Lung (tissue), 16 donors: ENCODE measurements around the gene SIAH1. TPM values are rescaled to one million over a fixed set of nuclear protein-coding genes. Genes with fewer than 3 reads are reported as not detected.

ENCODE experiments used
- ATAC-seq: fragments of 200-7000 bp; cut with Tn5 transposase; one replicate; pipeline ENCODE4 v1.9.1; 2020; ENCODE audit warnings: moderate number of reproducible peaks; ENCODE audit not compliant: insufficient read depth, low FRiP score
- DNase-seq, 3 donors: peaks; one replicate each; pipeline ENCODE4 v3.0.0-alpha.2; 2013 to 2017
- H3K27ac ChIP-seq, 2 donors: one replicate each; pipeline ENCODE4 v1.5.1; 2013; ENCODE audit warnings: mild to moderate bottlenecking in 2 of 2, moderate library complexity in 2 of 2, control low read depth in 1 of 2, inconsistent platforms in 1 of 2, low read depth in 1 of 2, low read length in 1 of 2
- H3K27me3 ChIP-seq, 3 donors: one replicate each; pipeline ENCODE4 v1.5.1; 2013; ENCODE audit warnings: low read length in 2 of 3; ENCODE audit not compliant: control insufficient read depth in 3 of 3, insufficient read depth in 3 of 3
- H3K36me3 ChIP-seq, 4 donors: one replicate each; pipeline ENCODE4 v1.5.1; 2013; ENCODE audit warnings: low read length in 4 of 4, mild to moderate bottlenecking in 1 of 4, moderate library complexity in 1 of 4; ENCODE audit not compliant: control insufficient read depth in 4 of 4, insufficient read depth in 4 of 4
- H3K4me1 ChIP-seq, 5 donors: one replicate each; pipeline ENCODE4 v1.5.1; 2013; ENCODE audit warnings: low read length in 5 of 5, mild to moderate bottlenecking in 2 of 5, moderate library complexity in 1 of 5; ENCODE audit not compliant: control insufficient read depth in 5 of 5, insufficient read depth in 5 of 5
- H3K4me3 ChIP-seq: one replicate; pipeline ENCODE4 v1.5.1; 2013; ENCODE audit warnings: mild to moderate bottlenecking, control low read depth, moderate library complexity
- H3K9ac ChIP-seq, 2 donors: one replicate each; pipeline ENCODE4 v1.5.1; 2013; ENCODE audit warnings: low read length in 2 of 2, control low read depth in 1 of 2; ENCODE audit not compliant: insufficient read depth in 1 of 2
- H3K9me3 ChIP-seq, 4 donors: one replicate each; pipeline ENCODE4 v1.5.1; 2013; ENCODE audit warnings: low read length in 3 of 4, mild to moderate bottlenecking in 1 of 4, moderate library complexity in 1 of 4; ENCODE audit not compliant: control insufficient read depth in 4 of 4, insufficient read depth in 3 of 4
- CTCF ChIP-seq: IDR thresholded peaks from 2 replicates; pipeline ENCODE4 v1.5.1; 2012; ENCODE audit warnings: mild to moderate bottlenecking; ENCODE audit errors: control extremely low read depth, extremely low read depth
- WGBS, 2 donors: extraction: QIAGEN DNeasy Blood & Tissue Kit; methylation state at CpG; one replicate each; pipeline ENCODE4 v1.1.7; 2013; 5-methylcytosine and 5-hydroxymethylcytosine counted together
- long read RNA-seq, 5 donors: transcript quantifications; one replicate each; lab custom pipeline, GENCODE V29; 2026
- polyA plus RNA-seq, 2 donors: library from polyadenylated mRNA; stranded (reverse); fragments of 200-250 nt; gene quantifications; one replicate each; pipeline ENCODE4 v1.2.1, GENCODE V29; 2013
- total RNA-seq, 2 donors: library from RNA; depleted of rRNA in 1 of 2; stranded (reverse); fragments of >200 nt in 1 of 2; gene quantifications; one replicate each; pipeline ENCODE4 v1.2.1, GENCODE V29; 2014 to 2021
- donor health status: control.
- donor health status: control.
- donor health status: Bipolar disorder and iron deficiency.
- donor health status: healthy.
- donor health status: DM: yes; HTN: yes; CAD: no.

The SIAH1 gene
- total RNA-seq (10 to 100 TPM; 22.3 to 53.2 TPM), polyA plus RNA-seq (10 to 100 TPM; 15.6 to 16.0 TPM)
- long read RNA-seq, donor 1, transcript SIAH1-203 (2 exons, 2,147 nt) = minor isoform, 21 of 59 reads
- long read RNA-seq, donor 1, transcript SIAH1-202 (1 exons, 3,352 nt) = major isoform, 37 of 59 reads
- long read RNA-seq, donor 1, partial matches to known transcripts = 0 of 59 reads
- long read RNA-seq, donor 1, other reads (novel, unspliced or antisense) = 0 of 59 reads
- long read RNA-seq, donor 2, transcript SIAH1-203 (2 exons, 2,147 nt) = minor isoform, 8 of 47 reads
- long read RNA-seq, donor 2, transcript SIAH1-202 (1 exons, 3,352 nt) = major isoform, 39 of 47 reads
- long read RNA-seq, donor 2, partial matches to known transcripts = 0 of 47 reads
- long read RNA-seq, donor 2, other reads (novel, unspliced or antisense) = 0 of 47 reads
- long read RNA-seq, donor 3, transcript SIAH1-203 (2 exons, 2,147 nt) = minor isoform, 17 of 52 reads
- long read RNA-seq, donor 3, transcript SIAH1-202 (1 exons, 3,352 nt) = major isoform, 35 of 52 reads
- long read RNA-seq, donor 3, partial matches to known transcripts = 0 of 52 reads
- long read RNA-seq, donor 3, other reads (novel, unspliced or antisense) = 0 of 52 reads
- long read RNA-seq, donor 4, transcript SIAH1-202 (1 exons, 3,352 nt) = major isoform, 31 of 39 reads
- long read RNA-seq, donor 4, transcript SIAH1-203 (2 exons, 2,147 nt) = minor isoform, 8 of 39 reads
- long read RNA-seq, donor 4, partial matches to known transcripts = 0 of 39 reads
- long read RNA-seq, donor 4, other reads (novel, unspliced or antisense) = 0 of 39 reads
- long read RNA-seq, donor 5, transcript SIAH1-202 (1 exons, 3,352 nt) = major isoform, 67 of 92 reads
- long read RNA-seq, donor 5, transcript SIAH1-203 (2 exons, 2,147 nt) = minor isoform, 23 of 92 reads
- long read RNA-seq, donor 5, partial matches to known transcripts = 0 of 92 reads
- long read RNA-seq, donor 5, other reads (novel, unspliced or antisense) = 0 of 92 reads

- DNase-seq (peak; percentile 91 to 93 (median 92)), ATAC-seq (peak; percentile 92)
- no peaks in the 10 kb centered on the region for H3K27me3 ChIP-seq
- peak within 1 kb of the TSS; percentile 100 for H3K27ac ChIP-seq
- no peaks in the 10 kb centered on the region for H3K9me3 ChIP-seq
- 0 to 1% methylated on average over 78 to 105 of the region's 105 CpGs for WGBS, 2 donors
- H3K9ac ChIP-seq = peak within 1 kb of the TSS; percentile 69 to 87
- no peaks in the 10 kb centered on the region for H3K36me3 ChIP-seq
- TF ChIP-seq CTCF = no peak
- peaks cover 8 to 14% (median 12%) of the 10 kb centered on the region in 5 donors for H3K4me1 ChIP-seq
- H3K4me3 ChIP-seq = peak within 1 kb of the TSS; percentile 87
These were observed at the start of gene SIAH1 for GRCh38 chr16:48385253-48386150. TSS of gene SIAH1 (minus strand) at chr16:48385413. CDS start at chr16:48362428, 22,985 bp downstream.

- ATAC-seq (no peak), DNase-seq (peak in 2 of 3 donors; percentile 13 to 27)
- Histone ChIP-seq H3K27me3 (no peaks in the 10 kb centered on the region), H3K4me3 (no peak overlapping the region), H3K36me3 (no peaks in the 10 kb centered on the region), H3K4me1 (peaks cover 0 to 7% (median 0%) of the 10 kb centered on the region in 5 donors), H3K27ac (peak overlapping the region in 1 of 2 donors; percentile 24), H3K9ac (no peak overlapping the region), H3K9me3 (no peaks in the 10 kb centered on the region)
- TF ChIP-seq CTCF = no peak
- WGBS, 2 donors = 17 to 34% methylated on average over 4 of the region's 4 CpGs
These were observed 49.6 kb upstream of the SIAH1 start for GRCh38 chr16:48434653-48435317.

- DNase-seq (no peak), ATAC-seq (peak; percentile 58)
- peaks cover 0 to 7% (median 0%) of the 10 kb centered on the region in 5 donors for H3K4me1 ChIP-seq
- no peaks in the 10 kb centered on the region for H3K27me3 ChIP-seq
- H3K4me3 ChIP-seq = no peak overlapping the region
- no peaks in the 10 kb centered on the region for H3K36me3 ChIP-seq
- TF ChIP-seq CTCF = no peak
- H3K9me3 ChIP-seq = no peaks in the 10 kb centered on the region
- 34 to 69% methylated on average over 5 of the region's 5 CpGs for WGBS, 2 donors
- H3K27ac ChIP-seq = peak overlapping the region in 1 of 2 donors; percentile 3
- H3K9ac ChIP-seq = no peak overlapping the region
These were observed 48.8 kb upstream of the SIAH1 start for GRCh38 chr16:48433850-48434530.
